DMS 273 (cell line): Measurements from ENCODE around the gene PDCD6IP.

Source experiments
- DNase-seq: peaks from one replicate; lab custom pipeline; 2025; ENCODE audit not compliant: unreplicated experiment; lab: John Stamatoyannopoulos, UW

PDCD6IP gene

DNA sequence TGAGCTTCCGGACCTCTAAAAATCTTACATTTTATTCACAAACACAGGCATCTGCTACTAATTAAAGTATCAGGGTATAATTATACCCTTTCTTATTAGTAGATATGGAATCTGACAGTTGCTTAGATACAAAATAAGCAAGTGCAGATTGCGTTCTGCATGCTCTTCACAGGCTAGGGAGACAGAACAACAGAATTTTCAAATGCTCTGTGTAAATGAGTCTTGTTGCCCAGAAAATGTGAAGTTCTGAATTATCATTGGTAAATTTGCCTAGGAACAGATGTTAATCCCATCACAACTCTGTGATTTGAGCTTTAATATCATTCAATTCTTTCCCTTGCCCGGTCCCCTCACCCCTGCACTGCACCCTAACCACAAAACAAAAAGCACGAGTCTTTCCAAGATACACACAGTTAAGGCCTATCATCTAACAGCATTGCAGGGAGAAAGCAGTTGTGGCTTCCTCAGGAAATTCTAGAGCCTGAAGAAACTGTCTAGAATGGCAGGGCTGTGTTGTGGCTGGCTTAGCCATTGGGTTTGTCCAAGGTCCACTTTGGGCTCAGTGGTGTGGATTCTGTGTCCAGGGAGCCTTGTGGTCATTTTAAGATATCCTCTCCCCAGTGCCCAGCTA lies 119.8 kb downstream of the PDCD6IP start:
- no peak for DNase-seq
